Heart left ventricle (tissue), 13 donors: ENCODE results near the gene TBCD.

Experiments
- CTCF ChIP-seq, 12 donors: fragments of 200-600 bp; sonication (generic) in 4 of 12; IDR thresholded peaks; one replicate each; pipeline versions ENCODE4 v1.5.0 to v1.8.0; 2018 to 2022; ENCODE audit warnings: antibody characterized with exemption in 12 of 12, mild to moderate bottlenecking in 5 of 12
- POLR2A ChIP-seq, 2 donors: fragments of 450-650 bp; IDR thresholded peaks; one replicate each; pipeline ENCODE4 v1.6.1; 2017; ENCODE audit warnings: antibody characterized with exemption in 2 of 2, mild to moderate bottlenecking in 2 of 2, moderate library complexity in 2 of 2
- donor health status: ischemic (EF 13 %, LVEDD 7.1; RV severe dilation, severe dysfunction).
- donor health status: DM: no; HTN: yes; CAD: no.
- donor health status: DM: no; HTN: no; CAD: no.
- donor health status: ischemic (EF 25% LVEDD 6.9; RV normal size, moderate dysfunction).
- donor health status: ischemic (EF 25% LVEDD 5.7; RV mildly dilated, moderate dysfunction).
- donor health status: ischemic (EF 35%, LVEDD 5.7; RV mildly dilated, moderate dysfunction).
- donor health status: nonischemic (EF 11% LVEDD 7.7; RV severe dilation, severe dysfunction).
- donor health status: DM: yes; HTN: yes; CAD: no.
- donor health status: PGD.
- donor health status: ischemic (EF 29% LVEDD 5.4; RV normal size, mild dysfunction).
- donor health status: nonischemic (EF 23%, LVEDD 6.1; RV moderate dilation, normal function).

GRCh38 chr17:82808006-82808405, 56.1 kb downstream of the TBCD start:
- TF ChIP-seq CTCF (IDR thresholded peaks at IDR 0.05) = no peak
- TF ChIP-seq POLR2A (IDR thresholded peaks at IDR 0.05) = no peak
